ENCODE measurements around the gene TK2. TPM values are rescaled to one million over a fixed set of nuclear protein-coding genes. Genes with fewer than 3 reads are reported as not detected.
A peak's percentile ranks its signal among the peaks of the same experiment; 100 is the strongest.

The TK2 gene
- total and polyA plus RNA-seq, 9 of the 15 experiments (the other 6 are each of a cell fraction or from before 2014, with no cell fraction given): 1.1 to 10.2 (median 5.3) TPM

- TF ChIP-seq, protein P1, sequence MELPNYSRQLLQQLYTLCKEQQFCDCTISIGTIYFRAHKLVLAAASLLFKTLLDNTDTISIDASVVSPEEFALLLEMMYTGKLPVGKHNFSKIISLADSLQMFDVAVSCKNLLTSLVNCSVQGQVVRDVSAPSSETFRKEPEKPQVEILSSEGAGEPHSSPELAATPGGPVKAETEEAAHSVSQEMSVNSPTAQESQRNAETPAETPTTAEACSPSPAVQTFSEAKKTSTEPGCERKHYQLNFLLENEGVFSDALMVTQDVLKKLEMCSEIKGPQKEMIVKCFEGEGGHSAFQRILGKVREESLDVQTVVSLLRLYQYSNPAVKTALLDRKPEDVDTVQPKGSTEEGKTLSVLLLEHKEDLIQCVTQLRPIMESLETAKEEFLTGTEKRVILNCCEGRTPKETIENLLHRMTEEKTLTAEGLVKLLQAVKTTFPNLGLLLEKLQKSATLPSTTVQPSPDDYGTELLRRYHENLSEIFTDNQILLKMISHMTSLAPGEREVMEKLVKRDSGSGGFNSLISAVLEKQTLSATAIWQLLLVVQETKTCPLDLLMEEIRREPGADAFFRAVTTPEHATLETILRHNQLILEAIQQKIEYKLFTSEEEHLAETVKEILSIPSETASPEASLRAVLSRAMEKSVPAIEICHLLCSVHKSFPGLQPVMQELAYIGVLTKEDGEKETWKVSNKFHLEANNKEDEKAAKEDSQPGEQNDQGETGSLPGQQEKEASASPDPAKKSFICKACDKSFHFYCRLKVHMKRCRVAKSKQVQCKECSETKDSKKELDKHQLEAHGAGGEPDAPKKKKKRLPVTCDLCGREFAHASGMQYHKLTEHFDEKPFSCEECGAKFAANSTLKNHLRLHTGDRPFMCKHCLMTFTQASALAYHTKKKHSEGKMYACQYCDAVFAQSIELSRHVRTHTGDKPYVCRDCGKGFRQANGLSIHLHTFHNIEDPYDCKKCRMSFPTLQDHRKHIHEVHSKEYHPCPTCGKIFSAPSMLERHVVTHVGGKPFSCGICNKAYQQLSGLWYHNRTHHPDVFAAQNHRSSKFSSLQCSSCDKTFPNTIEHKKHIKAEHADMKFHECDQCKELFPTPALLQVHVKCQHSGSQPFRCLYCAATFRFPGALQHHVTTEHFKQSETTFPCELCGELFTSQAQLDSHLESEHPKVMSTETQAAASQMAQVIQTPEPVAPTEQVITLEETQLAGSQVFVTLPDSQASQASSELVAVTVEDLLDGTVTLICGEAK (IDR thresholded peaks at IDR 0.05): no peak
- TF ChIP-seq, protein P1 (CRISPR knock-in tag; IDR thresholded peaks at IDR 0.05): no peak
- TF ChIP-seq NFIX (CRISPR knock-in tag; IDR thresholded peaks at IDR 0.05; ENCODE audit: low read depth) (no peak), MTF1 (CRISPR knock-in tag; IDR thresholded peaks at IDR 0.05; ENCODE audit: borderline replicate concordance) (no peak), NFRKB (IDR thresholded peaks at IDR 0.05; ENCODE audit: low read depth) (0 out of 2 replicates have a peak, but pooled peaks have one; percentile 85), SP1 (CRISPR knock-in tag; IDR thresholded peaks at IDR 0.05) (no peak), UBTF (IDR thresholded peaks at IDR 0.05; ENCODE audit: borderline replicate concordance in 1 of 2, low read depth in 2 of 2, low read length in 2 of 2) (0 out of 4 replicates have a peak, but pooled peaks of 1 of the 2 experiments have one; percentile 5), TCF15 (CRISPR knock-in tag; IDR thresholded peaks at IDR 0.05) (no peak), BHLHE40 (IDR thresholded peaks at IDR 0.05; ENCODE audit: low read length) (no peak), E2F4 (CRISPR knock-in tag; IDR thresholded peaks at IDR 0.05; ENCODE audit: low read depth) (no peak), POLR3A (IDR thresholded peaks at IDR 0.05; ENCODE audit: borderline replicate concordance, extremely low read depth, insufficient read depth, insufficient read length) (no peak), SNRNP70 (optimal IDR thresholded peaks at IDR 0.05; ENCODE audit: low read depth, low read length) (no peak), DPF2 (IDR thresholded peaks at IDR 0.05) (no peak)
- TF ChIP-seq, protein P2, sequence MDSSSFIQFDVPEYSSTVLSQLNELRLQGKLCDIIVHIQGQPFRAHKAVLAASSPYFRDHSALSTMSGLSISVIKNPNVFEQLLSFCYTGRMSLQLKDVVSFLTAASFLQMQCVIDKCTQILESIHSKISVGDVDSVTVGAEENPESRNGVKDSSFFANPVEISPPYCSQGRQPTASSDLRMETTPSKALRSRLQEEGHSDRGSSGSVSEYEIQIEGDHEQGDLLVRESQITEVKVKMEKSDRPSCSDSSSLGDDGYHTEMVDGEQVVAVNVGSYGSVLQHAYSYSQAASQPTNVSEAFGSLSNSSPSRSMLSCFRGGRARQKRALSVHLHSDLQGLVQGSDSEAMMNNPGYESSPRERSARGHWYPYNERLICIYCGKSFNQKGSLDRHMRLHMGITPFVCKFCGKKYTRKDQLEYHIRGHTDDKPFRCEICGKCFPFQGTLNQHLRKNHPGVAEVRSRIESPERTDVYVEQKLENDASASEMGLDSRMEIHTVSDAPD (CRISPR knock-in tag; IDR thresholded peaks at IDR 0.05): no peak
Measured at GRCh38 chr16:66551788-66552285, 1.9 kb upstream of the TK2 start (continued).
